ENCODE measurements around the gene MYO5B.
"Not testable (repeated sequence)": the region's sequence is repeated elsewhere in the genome, so short reads cannot be mapped to it uniquely, and the experiment has no call there.

- TF ChIP-seq CTCF, POLR2AphosphoS5 (IDR thresholded peaks at IDR 0.05): not testable (repeated sequence)
Observed at GRCh38 chr18:50220249-50220648, 25.3 kb upstream of the MYO5B start.
